ENCODE data around the gene DNAI2.

DNA sequence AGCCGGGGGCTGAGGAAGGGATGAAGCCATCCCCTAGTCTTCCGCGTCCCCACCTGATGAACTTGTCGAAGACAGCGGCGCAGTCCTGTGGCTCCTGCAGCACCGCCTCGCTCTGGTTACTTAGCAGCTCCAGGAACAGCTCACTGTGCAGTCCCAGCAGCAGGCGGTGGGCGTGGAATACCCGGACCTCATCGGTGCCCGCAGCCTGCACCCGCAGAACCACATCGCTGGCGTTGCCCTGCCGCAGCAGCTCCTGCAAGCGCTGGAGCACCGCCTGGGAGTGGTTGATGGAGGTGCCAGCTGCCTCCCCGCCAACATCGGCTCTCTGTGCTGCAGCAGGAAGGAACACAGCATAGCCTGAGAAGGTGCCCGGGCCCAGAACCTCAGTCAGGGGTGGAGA is 85.9 kb downstream of the DNAI2 start:
- TF ChIP-seq, protein P1, sequence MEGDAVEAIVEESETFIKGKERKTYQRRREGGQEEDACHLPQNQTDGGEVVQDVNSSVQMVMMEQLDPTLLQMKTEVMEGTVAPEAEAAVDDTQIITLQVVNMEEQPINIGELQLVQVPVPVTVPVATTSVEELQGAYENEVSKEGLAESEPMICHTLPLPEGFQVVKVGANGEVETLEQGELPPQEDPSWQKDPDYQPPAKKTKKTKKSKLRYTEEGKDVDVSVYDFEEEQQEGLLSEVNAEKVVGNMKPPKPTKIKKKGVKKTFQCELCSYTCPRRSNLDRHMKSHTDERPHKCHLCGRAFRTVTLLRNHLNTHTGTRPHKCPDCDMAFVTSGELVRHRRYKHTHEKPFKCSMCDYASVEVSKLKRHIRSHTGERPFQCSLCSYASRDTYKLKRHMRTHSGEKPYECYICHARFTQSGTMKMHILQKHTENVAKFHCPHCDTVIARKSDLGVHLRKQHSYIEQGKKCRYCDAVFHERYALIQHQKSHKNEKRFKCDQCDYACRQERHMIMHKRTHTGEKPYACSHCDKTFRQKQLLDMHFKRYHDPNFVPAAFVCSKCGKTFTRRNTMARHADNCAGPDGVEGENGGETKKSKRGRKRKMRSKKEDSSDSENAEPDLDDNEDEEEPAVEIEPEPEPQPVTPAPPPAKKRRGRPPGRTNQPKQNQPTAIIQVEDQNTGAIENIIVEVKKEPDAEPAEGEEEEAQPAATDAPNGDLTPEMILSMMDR (IDR thresholded peaks at IDR 0.05) = no peak
- no peak for TF ChIP-seq MYBL2 (CRISPR knock-in tag; IDR thresholded peaks at IDR 0.05)
- TF ChIP-seq RELA (CRISPR knock-in tag; IDR thresholded peaks at IDR 0.05; ENCODE audit: borderline replicate concordance) = no peak
- no peak for TF ChIP-seq SMAD4 (CRISPR knock-in tag; IDR thresholded peaks at IDR 0.05)
- no peak for TF ChIP-seq FOXJ3 (CRISPR knock-in tag; IDR thresholded peaks at IDR 0.05; ENCODE audit: borderline replicate concordance)
- TF ChIP-seq, protein P2, sequence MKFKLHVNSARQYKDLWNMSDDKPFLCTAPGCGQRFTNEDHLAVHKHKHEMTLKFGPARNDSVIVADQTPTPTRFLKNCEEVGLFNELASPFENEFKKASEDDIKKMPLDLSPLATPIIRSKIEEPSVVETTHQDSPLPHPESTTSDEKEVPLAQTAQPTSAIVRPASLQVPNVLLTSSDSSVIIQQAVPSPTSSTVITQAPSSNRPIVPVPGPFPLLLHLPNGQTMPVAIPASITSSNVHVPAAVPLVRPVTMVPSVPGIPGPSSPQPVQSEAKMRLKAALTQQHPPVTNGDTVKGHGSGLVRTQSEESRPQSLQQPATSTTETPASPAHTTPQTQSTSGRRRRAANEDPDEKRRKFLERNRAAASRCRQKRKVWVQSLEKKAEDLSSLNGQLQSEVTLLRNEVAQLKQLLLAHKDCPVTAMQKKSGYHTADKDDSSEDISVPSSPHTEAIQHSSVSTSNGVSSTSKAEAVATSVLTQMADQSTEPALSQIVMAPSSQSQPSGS (CRISPR knock-in tag; IDR thresholded peaks at IDR 0.05; ENCODE audit: borderline replicate concordance, low read depth) = no peak
- TF ChIP-seq, protein P3, sequence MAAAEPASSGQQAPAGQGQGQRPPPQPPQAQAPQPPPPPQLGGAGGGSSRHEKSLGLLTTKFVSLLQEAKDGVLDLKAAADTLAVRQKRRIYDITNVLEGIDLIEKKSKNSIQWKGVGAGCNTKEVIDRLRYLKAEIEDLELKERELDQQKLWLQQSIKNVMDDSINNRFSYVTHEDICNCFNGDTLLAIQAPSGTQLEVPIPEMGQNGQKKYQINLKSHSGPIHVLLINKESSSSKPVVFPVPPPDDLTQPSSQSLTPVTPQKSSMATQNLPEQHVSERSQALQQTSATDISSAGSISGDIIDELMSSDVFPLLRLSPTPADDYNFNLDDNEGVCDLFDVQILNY (CRISPR knock-in tag; IDR thresholded peaks at IDR 0.05) = no peak
- TF ChIP-seq, protein P4, sequence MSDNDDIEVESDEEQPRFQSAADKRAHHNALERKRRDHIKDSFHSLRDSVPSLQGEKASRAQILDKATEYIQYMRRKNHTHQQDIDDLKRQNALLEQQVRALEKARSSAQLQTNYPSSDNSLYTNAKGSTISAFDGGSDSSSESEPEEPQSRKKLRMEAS (CRISPR knock-in tag; IDR thresholded peaks at IDR 0.05) = no peak
- TF ChIP-seq TEAD4 (CRISPR knock-in tag; IDR thresholded peaks at IDR 0.05) = no peak
- no peak for TF ChIP-seq JUN (CRISPR knock-in tag; IDR thresholded peaks at IDR 0.05)
- TF ChIP-seq, protein P5, sequence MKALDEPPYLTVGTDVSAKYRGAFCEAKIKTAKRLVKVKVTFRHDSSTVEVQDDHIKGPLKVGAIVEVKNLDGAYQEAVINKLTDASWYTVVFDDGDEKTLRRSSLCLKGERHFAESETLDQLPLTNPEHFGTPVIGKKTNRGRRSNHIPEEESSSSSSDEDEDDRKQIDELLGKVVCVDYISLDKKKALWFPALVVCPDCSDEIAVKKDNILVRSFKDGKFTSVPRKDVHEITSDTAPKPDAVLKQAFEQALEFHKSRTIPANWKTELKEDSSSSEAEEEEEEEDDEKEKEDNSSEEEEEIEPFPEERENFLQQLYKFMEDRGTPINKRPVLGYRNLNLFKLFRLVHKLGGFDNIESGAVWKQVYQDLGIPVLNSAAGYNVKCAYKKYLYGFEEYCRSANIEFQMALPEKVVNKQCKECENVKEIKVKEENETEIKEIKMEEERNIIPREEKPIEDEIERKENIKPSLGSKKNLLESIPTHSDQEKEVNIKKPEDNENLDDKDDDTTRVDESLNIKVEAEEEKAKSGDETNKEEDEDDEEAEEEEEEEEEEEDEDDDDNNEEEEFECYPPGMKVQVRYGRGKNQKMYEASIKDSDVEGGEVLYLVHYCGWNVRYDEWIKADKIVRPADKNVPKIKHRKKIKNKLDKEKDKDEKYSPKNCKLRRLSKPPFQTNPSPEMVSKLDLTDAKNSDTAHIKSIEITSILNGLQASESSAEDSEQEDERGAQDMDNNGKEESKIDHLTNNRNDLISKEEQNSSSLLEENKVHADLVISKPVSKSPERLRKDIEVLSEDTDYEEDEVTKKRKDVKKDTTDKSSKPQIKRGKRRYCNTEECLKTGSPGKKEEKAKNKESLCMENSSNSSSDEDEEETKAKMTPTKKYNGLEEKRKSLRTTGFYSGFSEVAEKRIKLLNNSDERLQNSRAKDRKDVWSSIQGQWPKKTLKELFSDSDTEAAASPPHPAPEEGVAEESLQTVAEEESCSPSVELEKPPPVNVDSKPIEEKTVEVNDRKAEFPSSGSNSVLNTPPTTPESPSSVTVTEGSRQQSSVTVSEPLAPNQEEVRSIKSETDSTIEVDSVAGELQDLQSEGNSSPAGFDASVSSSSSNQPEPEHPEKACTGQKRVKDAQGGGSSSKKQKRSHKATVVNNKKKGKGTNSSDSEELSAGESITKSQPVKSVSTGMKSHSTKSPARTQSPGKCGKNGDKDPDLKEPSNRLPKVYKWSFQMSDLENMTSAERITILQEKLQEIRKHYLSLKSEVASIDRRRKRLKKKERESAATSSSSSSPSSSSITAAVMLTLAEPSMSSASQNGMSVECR (CRISPR knock-in tag; IDR thresholded peaks at IDR 0.05; ENCODE audit: borderline replicate concordance) = no peak
- TF ChIP-seq ZNF396 (CRISPR knock-in tag; IDR thresholded peaks at IDR 0.05; ENCODE audit: borderline replicate concordance) = no peak
- no peak for TF ChIP-seq CREB1 (CRISPR knock-in tag; IDR thresholded peaks at IDR 0.05)
- TF ChIP-seq ZNF232 (CRISPR knock-in tag; IDR thresholded peaks at IDR 0.05) = no peak

Data from WTC11 (cell line).